Lower leg skin (tissue), 3 donors: Measurements from ENCODE around the gene SLITRK5.

Experiments
- POLR2A ChIP-seq, 2 donors: fragments of 450-650 bp; IDR thresholded peaks; one replicate each; pipeline ENCODE4 v1.6.1; 2016 to 2017; ENCODE audit warnings: antibody characterized with exemption in 2 of 2, mild to moderate bottlenecking in 1 of 2, moderate library complexity in 1 of 2
- TF ChIP-seq, protein P1 (sequence below), 3 donors: fragments of 450-650 bp; IDR thresholded peaks; one replicate each; pipeline ENCODE4 v1.5.1; 2016; ENCODE audit warnings: antibody characterized with exemption in 3 of 3, mild to moderate bottlenecking in 3 of 3, moderate library complexity in 2 of 3

DNA sequence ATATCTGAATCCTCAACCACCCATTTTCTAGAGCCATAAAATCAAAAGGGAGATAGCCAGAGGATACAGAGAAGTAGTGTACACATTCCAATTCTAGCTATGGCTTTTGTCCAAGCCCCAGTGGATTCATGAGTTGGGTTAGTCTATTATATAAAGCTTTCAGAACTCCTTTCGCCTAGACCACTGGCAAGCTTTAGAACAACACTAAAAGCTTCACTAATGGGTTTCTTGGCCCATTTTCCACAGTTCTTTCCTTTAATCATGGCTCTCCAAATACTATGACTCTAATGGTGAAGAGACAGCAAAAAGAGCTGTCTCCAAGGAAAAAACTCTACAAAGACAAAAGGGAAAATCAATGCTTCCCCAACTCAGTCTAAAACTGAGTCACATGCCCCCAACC lies 48.2 kb upstream of the SLITRK5 start:
- TF ChIP-seq, protein P1, sequence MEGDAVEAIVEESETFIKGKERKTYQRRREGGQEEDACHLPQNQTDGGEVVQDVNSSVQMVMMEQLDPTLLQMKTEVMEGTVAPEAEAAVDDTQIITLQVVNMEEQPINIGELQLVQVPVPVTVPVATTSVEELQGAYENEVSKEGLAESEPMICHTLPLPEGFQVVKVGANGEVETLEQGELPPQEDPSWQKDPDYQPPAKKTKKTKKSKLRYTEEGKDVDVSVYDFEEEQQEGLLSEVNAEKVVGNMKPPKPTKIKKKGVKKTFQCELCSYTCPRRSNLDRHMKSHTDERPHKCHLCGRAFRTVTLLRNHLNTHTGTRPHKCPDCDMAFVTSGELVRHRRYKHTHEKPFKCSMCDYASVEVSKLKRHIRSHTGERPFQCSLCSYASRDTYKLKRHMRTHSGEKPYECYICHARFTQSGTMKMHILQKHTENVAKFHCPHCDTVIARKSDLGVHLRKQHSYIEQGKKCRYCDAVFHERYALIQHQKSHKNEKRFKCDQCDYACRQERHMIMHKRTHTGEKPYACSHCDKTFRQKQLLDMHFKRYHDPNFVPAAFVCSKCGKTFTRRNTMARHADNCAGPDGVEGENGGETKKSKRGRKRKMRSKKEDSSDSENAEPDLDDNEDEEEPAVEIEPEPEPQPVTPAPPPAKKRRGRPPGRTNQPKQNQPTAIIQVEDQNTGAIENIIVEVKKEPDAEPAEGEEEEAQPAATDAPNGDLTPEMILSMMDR (IDR thresholded peaks at IDR 0.05): no peak
- no peak for TF ChIP-seq POLR2A (IDR thresholded peaks at IDR 0.05)
